Activated T-helper 9 cell treated with anti-CD3 and anti-CD28 coated beads, Interleukin-2, amount 50 U/mL, for 16 hours (primary cell): ENCODE data around the gene PPP3R1.

Experiments
- DNase-seq: peaks from one replicate; pipeline ENCODE4 v3.0.0-alpha.2; 2020; ENCODE audit warnings: low read depth

PPP3R1 gene

DNA sequence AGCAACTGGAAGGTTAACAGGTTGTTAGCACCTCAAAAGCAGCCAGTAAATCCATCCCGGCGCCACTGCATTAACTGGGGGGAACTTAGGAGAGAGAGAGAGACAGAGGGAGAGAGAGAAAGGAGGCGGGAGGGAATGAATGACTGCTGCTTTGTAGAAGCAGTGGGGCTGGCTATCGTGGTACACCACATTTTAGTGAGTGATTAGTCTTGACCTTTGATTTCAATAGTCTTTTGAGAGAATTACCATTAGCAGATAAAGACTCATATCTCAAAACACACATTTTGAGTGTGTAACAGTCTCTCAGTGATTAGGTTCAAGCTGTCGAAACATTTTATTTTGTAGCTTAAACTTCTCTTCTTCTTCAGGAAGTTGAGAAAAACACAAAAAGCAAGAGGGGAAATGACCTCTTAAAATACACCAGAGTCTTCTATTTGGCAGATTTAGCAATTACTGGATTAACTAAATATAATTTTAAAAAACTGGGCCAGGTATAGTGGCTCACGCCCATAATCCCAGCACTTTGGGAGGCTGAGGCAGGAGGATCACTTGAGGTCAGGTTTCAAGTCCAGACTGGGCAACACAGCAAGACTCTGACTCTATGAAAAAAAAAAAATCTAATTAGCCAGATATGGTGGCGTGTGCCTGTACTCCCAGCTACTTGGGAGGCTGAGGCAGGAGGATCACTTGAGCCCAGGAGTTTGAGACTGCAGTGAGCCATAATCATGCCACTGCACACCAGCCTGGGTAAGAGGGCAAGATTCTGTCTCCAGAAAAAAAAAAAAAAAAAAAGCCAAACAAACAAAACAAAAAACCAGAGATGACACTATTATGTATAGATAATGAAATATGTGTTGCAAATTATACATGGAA, 116.6 kb downstream of the PPP3R1 start:
- no peak for DNase-seq

DNA sequence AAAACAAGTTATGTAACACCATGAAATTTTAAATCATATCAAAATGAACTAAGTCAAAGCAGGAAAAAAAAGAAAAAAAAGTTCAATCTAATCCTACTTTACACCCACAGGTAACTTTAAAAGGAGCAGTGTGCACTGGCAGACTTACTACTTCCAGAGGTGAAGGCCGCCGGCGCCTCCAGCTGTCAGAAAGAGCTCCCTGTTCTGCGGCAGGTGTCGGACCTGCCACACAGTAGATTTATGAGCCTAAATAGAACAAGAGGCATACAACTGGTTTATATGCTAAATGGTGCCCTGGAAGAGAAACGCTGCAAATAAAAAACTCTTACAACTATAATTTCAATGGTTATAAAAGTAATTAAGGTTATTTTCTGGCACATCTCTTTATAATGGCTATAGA, 117.8 kb downstream of the PPP3R1 start:
- DNase-seq, result no peak

DNA sequence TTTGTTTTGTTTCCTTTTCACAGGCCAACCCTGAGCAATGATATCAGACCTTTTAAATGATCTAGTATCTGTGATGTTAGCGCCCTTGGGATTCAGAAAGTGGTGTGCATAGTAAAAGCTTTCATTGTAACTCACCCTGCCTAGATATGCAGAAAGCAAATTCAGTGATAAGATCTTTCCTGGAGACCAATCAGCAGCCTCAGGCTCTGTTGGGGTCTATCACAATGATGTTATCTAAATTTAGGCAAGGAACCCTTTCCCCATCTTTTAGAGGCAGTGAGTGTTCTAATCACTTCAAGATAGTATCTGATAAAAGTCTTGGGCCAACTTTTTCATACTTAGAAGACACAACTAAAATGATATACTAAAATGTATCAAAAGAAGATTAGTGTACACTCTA, 118.2 kb downstream of the PPP3R1 start:
- no peak for DNase-seq
